ENCODE data around the gene MATN4. TPM values are rescaled to one million over a fixed set of nuclear protein-coding genes. Genes with fewer than 3 reads are reported as not detected.

MATN4 gene, protein sequence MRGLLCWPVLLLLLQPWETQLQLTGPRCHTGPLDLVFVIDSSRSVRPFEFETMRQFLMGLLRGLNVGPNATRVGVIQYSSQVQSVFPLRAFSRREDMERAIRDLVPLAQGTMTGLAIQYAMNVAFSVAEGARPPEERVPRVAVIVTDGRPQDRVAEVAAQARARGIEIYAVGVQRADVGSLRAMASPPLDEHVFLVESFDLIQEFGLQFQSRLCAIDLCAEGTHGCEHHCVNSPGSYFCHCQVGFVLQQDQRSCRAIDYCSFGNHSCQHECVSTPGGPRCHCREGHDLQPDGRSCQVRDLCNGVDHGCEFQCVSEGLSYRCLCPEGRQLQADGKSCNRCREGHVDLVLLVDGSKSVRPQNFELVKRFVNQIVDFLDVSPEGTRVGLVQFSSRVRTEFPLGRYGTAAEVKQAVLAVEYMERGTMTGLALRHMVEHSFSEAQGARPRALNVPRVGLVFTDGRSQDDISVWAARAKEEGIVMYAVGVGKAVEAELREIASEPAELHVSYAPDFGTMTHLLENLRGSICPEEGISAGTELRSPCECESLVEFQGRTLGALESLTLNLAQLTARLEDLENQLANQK
- total RNA-seq = not detected
- polyA plus RNA-seq = not detected
- long read RNA-seq, donor 1 = 0 reads
- long read RNA-seq, donor 2 = 0 reads
- long read RNA-seq, donor 3 = 0 reads

DNA sequence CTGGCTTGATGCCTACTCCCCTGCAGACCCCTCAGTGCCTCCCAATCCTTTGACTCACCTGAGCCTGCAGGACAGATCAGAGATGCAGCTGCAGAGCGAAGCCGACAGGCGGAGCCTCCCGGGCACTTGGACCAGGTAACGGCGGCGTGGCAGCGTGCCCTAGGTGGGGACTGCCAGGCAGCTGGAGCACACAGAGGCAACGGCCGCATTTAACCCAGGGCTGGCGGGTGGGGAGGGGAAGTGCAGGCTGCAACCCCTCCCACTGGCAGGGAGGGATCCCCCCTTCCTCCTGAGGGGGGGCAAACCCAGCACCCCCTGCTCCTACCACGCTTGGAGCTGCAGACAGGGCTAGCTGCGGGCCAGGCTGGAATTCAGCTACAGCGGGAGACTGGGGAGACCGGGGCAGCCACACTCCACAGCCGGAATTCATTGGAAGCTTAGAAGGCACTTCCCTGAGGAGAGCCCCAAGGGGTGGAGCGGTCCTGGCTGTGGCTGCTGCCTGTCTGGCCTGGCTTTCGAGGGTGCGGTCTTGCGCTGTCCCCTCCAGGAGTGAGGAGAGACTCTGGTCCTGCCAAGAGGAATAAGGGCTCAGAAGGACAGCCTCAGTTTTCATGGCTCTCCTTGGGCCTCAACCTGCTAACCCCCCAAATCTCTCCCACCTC lies at the start of gene MATN4:
MATN4 (minus strand) TSS at position 183 of the 662 bp plus-strand sequence. CDS start 2,717 bp downstream, outside the sequence.
- intact Hi-C loops (cut with DNase I) = loop anchor here in 1 of 10 donors (10.0 kb wide), 1 partner anchor 293 kb away; no protein-coding TSS in a partner anchor
- DNase-seq (peak in 2 of 5 donors; percentile 58 to 75), ATAC-seq (peak; percentile 33 to 50 (median 40))
- peaks cover 19 to 75% (median 41%) of the 10 kb centered on the region in 9 donors for H3K27me3 ChIP-seq
- no peak within 1 kb of the TSS for H3K27ac ChIP-seq
- no peaks in the 10 kb centered on the region for H3K36me3 ChIP-seq
- H3K9me3 ChIP-seq = no peaks in the 10 kb centered on the region
- WGBS, 4 donors = 20 to 49% (median 28%) methylated on average over 11 to 20 of the region's 20 CpGs
- H3K4me3 ChIP-seq = no peak within 1 kb of the TSS
- TF ChIP-seq, protein P1, sequence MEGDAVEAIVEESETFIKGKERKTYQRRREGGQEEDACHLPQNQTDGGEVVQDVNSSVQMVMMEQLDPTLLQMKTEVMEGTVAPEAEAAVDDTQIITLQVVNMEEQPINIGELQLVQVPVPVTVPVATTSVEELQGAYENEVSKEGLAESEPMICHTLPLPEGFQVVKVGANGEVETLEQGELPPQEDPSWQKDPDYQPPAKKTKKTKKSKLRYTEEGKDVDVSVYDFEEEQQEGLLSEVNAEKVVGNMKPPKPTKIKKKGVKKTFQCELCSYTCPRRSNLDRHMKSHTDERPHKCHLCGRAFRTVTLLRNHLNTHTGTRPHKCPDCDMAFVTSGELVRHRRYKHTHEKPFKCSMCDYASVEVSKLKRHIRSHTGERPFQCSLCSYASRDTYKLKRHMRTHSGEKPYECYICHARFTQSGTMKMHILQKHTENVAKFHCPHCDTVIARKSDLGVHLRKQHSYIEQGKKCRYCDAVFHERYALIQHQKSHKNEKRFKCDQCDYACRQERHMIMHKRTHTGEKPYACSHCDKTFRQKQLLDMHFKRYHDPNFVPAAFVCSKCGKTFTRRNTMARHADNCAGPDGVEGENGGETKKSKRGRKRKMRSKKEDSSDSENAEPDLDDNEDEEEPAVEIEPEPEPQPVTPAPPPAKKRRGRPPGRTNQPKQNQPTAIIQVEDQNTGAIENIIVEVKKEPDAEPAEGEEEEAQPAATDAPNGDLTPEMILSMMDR (IDR thresholded peaks at IDR 0.05) = no peak
- TF ChIP-seq POLR2A (IDR thresholded peaks at IDR 0.05) = no peak
- H3K4me1 ChIP-seq = peaks cover 0 to 17% (median 0%) of the 10 kb centered on the region in 12 donors

DNA sequence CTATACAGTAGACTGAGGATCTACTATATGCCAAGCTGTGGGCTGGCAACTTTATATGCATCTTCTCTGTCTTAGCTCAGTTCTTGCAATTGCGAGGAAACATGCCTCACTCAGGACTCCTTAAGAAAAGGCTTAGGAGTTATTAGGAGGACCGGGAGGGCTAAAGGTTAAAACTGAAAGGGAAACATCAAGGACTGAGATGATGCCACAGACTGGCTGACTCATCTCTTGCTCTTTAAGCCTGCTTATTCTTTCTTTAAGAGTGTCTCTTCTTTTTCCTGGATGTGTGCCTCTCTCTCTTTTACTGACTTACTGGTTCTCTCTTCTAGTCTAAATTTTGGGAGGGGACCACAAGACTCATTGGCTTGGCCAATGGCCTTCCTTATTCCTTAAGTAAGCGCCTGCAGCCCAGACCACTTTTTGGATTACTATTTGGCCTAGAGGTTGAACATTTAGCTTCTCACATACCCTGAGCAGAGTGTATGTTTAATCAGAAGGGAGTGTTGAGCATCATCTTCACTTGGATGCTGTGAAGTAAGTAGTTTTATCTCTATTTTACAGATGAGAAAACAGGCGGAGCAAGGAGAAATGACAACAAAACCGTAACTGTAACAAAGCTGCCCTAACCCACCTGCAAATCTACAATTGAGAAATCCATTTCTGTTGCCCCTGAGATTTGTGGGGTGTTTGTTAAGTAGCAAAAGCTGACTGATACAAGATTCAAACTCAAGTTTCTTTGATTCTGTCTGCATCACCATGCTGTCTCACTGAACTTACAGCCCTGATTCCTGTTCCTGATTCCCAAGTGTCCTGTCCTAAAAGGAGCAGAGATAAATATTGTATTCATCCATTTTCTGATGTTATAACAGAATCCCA lies 47.3 kb upstream of the MATN4 start:
- H3K36me3 ChIP-seq = no peaks in the 10 kb centered on the region
- WGBS, 4 donors = 54 to 91% (median 88%) methylated on average over 5 of the region's 5 CpGs
- no peaks in the 10 kb centered on the region for H3K9me3 ChIP-seq
- peak overlapping the region in 9 of 12 donors; percentile 2 to 98 (median 60) for H3K27ac ChIP-seq
- H3K4me1 ChIP-seq = peaks cover 5 to 57% (median 28%) of the 10 kb centered on the region in 12 donors
- TF ChIP-seq POLR2A (IDR thresholded peaks at IDR 0.05) = no peak
- TF ChIP-seq, protein P1 (IDR thresholded peaks at IDR 0.05) = no peak
- no peak overlapping the region for H3K4me3 ChIP-seq
- intact Hi-C loops (cut with DNase I) = loop anchor here in 1 of 10 donors (5.0 kb wide), 1 partner anchor 62 kb away; the partner anchor contains the start of gene PIGT
- no peak for DNase-seq
- H3K27me3 ChIP-seq = no peaks in the 10 kb centered on the region
- no peak for ATAC-seq

DNA sequence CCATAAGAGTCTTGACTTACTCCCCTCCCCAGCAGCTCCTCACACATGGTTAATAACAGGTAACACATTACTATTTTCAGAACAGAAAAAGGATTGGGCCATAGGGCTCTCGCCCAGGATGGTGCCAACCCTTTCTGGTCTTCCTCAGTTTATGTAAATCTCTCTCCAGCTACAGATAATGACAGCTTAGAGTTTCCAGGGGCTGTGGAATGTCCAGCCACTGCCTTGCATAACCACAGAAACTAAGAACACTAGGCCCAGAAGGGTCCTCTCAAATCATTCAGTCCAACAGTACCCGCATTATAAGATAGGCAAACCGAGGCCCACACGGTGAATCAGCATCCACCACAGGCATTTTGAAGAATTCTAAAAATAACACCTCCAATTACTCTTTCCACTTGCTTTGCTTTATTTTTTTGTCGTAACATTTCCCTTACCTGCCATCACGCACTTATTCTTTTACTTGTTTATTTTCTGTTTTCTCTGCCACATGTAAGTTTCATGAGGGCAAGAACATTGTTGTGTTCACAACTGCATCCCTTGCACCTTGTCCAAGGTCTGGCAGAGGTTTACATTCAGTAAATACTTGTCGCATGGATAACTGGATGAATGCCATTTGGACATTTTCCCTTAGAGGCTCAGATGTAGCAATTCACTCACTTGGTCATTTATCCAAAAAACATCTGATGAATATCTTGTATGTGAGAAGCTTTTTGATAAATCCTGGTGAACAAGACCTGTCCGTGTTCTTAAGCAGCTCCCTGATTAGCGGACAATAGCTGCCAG lies 46.5 kb upstream of the MATN4 start:
- no peak for DNase-seq
- H3K4me1 ChIP-seq = peaks cover 5 to 50% (median 24%) of the 10 kb centered on the region in 12 donors

More for the DNA sequence above, 46.5 kb upstream of the MATN4 start:
- H3K36me3 ChIP-seq = no peaks in the 10 kb centered on the region
- no peaks in the 10 kb centered on the region for H3K27me3 ChIP-seq
- H3K4me3 ChIP-seq = no peak overlapping the region
- TF ChIP-seq, protein P1 (IDR thresholded peaks at IDR 0.05) = no peak
- TF ChIP-seq POLR2A (IDR thresholded peaks at IDR 0.05) = no peak
- intact Hi-C loops (cut with DNase I) = loop anchor here in 1 of 10 donors (5.0 kb wide), 1 partner anchor 63 kb away; the partner anchor contains the start of gene PIGT
- WGBS, 4 donors = 49 to 64% (median 61%) methylated on average over 9 of the region's 9 CpGs
- peak overlapping the region in 11 of 12 donors; percentile 2 to 98 (median 60) for H3K27ac ChIP-seq
- H3K9me3 ChIP-seq = no peaks in the 10 kb centered on the region
- ATAC-seq = peak in 1 of 4 donors; percentile 2
